ENCODE results near the gene THBS3. TPM values are rescaled to one million over a fixed set of nuclear protein-coding genes. Genes with fewer than 3 reads are reported as not detected.
A peak's percentile ranks its signal among the peaks of the same experiment; 100 is the strongest.
"Not testable (repeated sequence)": the region's sequence is repeated elsewhere in the genome, so short reads cannot be mapped to it uniquely, and the experiment has no call there.

Gene THBS3
- total RNA-seq, 1 donor from 2014 or later: 40.2 TPM

DNA sequence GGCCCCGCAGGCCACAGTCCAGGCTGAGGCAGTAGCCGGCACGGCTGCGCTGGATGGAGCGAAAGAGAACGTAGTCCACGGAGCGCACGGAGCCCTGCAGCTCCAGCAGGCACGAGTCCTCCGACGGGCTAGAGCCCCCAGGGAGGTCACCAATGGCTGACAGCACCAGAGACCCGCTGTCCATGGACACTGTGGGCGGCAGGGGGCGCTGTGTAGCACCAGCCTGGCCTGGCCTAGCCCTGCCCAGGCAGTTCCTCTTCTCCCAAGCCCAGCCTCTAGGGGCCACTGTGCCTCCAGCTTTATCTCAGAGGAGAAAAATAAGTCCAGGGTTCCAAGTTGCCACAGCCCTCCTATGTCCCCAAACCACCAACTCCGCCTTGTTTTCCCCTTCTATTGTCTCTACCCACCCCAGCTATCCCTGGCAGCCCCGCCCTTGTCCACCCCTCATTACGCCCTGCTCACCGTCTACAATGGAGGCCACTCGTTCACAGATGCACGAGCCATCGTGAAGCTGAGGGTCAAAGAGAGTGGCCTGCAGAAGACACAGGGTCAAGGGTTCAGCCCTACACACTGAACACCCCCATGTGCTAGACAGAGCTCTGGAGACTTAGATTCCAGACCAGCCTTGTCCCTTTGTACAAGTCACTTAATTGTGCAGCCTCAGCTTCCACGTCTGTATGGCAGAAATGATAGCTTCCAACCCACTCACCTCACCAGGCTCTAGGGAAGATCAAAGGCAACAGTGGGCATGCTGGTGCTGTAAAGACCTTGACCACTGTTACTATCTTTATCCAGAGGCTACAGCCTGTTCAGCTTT, 43.1 kb upstream of the THBS3 start:
- Histone ChIP-seq H3K4me3 (ENCODE audit: low read length in 3 of 3) (peak overlapping the region in 1 of 3 donors; percentile 65), H3K27me3 (ENCODE audit: control insufficient read depth in 3 of 3, insufficient read depth in 3 of 3, low read length in 3 of 3) (no peaks in the 10 kb centered on the region), H3K27ac (ENCODE audit: low read depth, low read length) (no peak overlapping the region), H3K9me3 (ENCODE audit: control insufficient read depth in 3 of 3, low read length in 3 of 3) (no peaks in the 10 kb centered on the region), H3K36me3 (ENCODE audit: control insufficient read depth in 3 of 3, insufficient read depth in 3 of 3, low read length in 3 of 3) (peaks cover 5 to 20% (median 11%) of the 10 kb centered on the region in 3 donors), H3K9ac (ENCODE audit: low read depth in 1 of 3, low read length in 3 of 3) (peak overlapping the region; percentile 63 to 73 (median 64)), H3K4me1 (ENCODE audit: control insufficient read depth in 3 of 3, insufficient read depth in 3 of 3, low read length in 3 of 3) (peaks cover 18 to 30% (median 25%) of the 10 kb centered on the region in 3 donors)

DNA sequence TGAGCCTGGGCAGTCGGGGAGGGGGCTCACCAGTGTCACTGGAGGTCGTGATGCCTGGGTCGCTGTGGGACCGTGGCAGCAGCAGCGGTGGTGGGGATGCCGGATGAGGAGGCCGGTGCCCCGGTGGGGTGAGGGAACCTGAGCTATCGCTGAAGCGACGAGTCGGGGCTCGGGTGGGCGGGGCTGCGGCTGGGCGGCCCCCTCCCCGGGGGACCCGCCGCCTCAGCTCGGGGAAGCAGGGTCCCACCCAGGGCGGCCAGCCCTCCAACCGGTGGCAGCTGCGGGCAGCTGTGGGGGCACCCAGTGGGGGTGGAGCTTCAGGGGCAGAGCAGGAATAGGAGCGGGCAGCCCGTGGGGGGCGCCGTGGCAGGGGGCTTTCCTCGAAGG, 42.5 kb upstream of the THBS3 start:
- H3K27ac ChIP-seq (ENCODE audit: low read depth, low read length): no peak overlapping the region
- H3K9ac ChIP-seq (ENCODE audit: low read depth in 1 of 3, low read length in 3 of 3): peak overlapping the region; percentile 63 to 73 (median 64)
- H3K4me3 ChIP-seq (ENCODE audit: low read length in 3 of 3): peak overlapping the region in 1 of 3 donors; percentile 65
- H3K27me3 ChIP-seq (ENCODE audit: control insufficient read depth in 3 of 3, insufficient read depth in 3 of 3, low read length in 3 of 3): no peaks in the 10 kb centered on the region
- peaks cover 15 to 31% (median 21%) of the 10 kb centered on the region in 3 donors for H3K4me1 ChIP-seq (ENCODE audit: control insufficient read depth in 3 of 3, insufficient read depth in 3 of 3, low read length in 3 of 3)
- peaks cover 5 to 20% (median 11%) of the 10 kb centered on the region in 3 donors for H3K36me3 ChIP-seq (ENCODE audit: control insufficient read depth in 3 of 3, insufficient read depth in 3 of 3, low read length in 3 of 3)
- no peaks in the 10 kb centered on the region for H3K9me3 ChIP-seq (ENCODE audit: control insufficient read depth in 3 of 3, low read length in 3 of 3)

DNA sequence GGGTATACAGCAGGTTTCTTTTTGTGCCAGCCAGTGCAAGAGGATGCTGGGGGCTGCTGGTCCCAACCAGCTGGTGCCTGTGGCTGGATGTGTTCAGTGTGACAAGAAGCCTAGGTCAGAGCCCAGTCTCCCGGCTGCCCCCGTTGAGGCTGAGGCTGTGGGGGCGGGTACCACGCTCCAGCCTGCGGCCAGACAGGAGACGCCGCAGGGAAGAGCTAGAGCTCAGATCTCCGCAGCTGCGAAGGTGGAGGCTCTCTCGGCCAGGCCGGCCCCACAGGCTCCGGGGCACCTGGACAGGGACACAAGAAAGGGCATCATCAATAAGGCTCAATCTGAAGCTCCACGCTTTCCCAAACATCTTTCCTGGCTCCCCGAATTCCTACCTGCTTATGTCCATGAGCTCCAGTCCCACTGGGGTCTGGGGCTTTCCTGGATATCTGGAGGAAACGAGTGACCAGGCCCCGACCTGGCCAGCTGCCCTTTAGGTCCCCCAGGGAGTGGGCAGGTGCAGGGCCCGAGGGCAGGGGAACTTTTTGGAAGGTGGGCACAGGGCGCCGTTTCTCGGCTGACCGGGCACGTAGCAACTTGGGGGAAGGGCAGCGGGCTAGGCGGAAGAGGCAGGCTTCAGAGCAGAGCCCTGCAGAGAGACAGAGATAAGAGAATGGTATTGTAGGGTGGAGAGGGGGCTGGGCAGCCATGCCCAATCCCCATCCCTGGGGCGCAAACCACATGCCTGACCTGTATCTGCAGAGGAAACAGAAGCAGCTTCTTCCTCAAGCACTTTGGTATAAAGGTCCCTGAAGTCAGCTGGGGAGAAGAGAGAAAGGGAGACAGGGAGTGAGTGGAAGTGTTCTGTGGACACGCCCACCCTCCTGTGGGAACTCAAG, 40.2 kb upstream of the THBS3 start:
- Histone ChIP-seq H3K27ac (ENCODE audit: low read depth, low read length) (no peak overlapping the region), H3K9me3 (ENCODE audit: control insufficient read depth in 3 of 3, low read length in 3 of 3) (no peaks in the 10 kb centered on the region), H3K9ac (ENCODE audit: low read depth in 1 of 3, low read length in 3 of 3) (no peak overlapping the region), H3K36me3 (ENCODE audit: control insufficient read depth in 3 of 3, insufficient read depth in 3 of 3, low read length in 3 of 3) (peaks cover 5 to 17% (median 11%) of the 10 kb centered on the region in 3 donors), H3K4me3 (ENCODE audit: low read length in 3 of 3) (no peak overlapping the region), H3K4me1 (ENCODE audit: control insufficient read depth in 3 of 3, insufficient read depth in 3 of 3, low read length in 3 of 3) (peaks cover 19 to 29% (median 20%) of the 10 kb centered on the region in 3 donors), H3K27me3 (ENCODE audit: control insufficient read depth in 3 of 3, insufficient read depth in 3 of 3, low read length in 3 of 3) (no peaks in the 10 kb centered on the region)

DNA sequence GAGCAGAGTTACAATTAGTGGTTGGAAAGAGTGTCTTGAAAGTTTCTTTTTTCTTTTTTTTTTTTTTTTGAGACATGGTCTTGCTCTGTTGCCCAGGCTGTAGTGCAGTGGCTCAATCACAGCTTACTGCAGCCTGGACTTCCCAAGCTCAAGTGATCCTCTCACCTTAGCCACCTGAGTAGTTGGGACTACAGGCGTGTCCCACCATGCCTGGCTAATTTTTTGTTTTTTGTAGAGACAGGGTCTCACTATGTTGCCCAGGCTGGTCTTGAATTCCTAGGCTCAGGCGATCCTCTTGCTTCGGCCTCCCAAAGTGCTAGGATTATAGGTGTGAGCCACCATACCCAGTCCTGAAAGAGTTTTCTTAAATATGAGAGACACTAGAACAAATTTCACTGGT, 39.1 kb upstream of the THBS3 start:
- peaks cover 5 to 17% (median 11%) of the 10 kb centered on the region in 3 donors for H3K36me3 ChIP-seq (ENCODE audit: control insufficient read depth in 3 of 3, insufficient read depth in 3 of 3, low read length in 3 of 3)
- not testable (repeated sequence) for H3K4me3 ChIP-seq (ENCODE audit: low read length in 3 of 3); H3K9ac ChIP-seq (ENCODE audit: low read depth in 1 of 3, low read length in 3 of 3); H3K27ac ChIP-seq (ENCODE audit: low read depth, low read length); H3K9me3 ChIP-seq (ENCODE audit: control insufficient read depth in 3 of 3, low read length in 3 of 3); H3K27me3 ChIP-seq (ENCODE audit: control insufficient read depth in 3 of 3, insufficient read depth in 3 of 3, low read length in 3 of 3)
- H3K4me1 ChIP-seq (ENCODE audit: control insufficient read depth in 3 of 3, insufficient read depth in 3 of 3, low read length in 3 of 3): peaks cover 21 to 34% (median 21%) of the 10 kb centered on the region in 3 donors

DNA sequence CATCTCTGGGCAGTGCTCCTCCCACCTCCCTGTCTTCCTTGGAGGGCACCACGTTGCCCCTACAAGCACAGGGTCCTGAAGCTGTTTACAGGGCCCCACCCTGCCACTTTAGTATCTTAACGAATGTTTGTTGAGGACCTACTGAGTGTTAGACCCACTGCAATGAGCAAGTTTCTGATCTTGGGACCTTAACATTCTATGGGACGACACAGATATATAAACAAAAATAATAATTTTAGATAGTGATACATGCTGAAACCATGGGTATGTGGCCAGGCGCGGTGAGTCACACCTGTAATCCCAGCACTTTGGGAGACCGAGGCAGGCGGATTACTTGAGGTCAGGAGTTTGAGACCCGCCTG, 37.4 kb upstream of the THBS3 start:
- Histone ChIP-seq H3K36me3 (ENCODE audit: control insufficient read depth in 3 of 3, insufficient read depth in 3 of 3, low read length in 3 of 3) (peaks cover 5 to 17% (median 11%) of the 10 kb centered on the region in 3 donors), H3K27me3 (ENCODE audit: control insufficient read depth in 3 of 3, insufficient read depth in 3 of 3, low read length in 3 of 3) (no peaks in the 10 kb centered on the region), H3K9ac (ENCODE audit: low read depth in 1 of 3, low read length in 3 of 3) (peak overlapping the region; percentile 71 to 88 (median 75)), H3K4me1 (ENCODE audit: control insufficient read depth in 3 of 3, insufficient read depth in 3 of 3, low read length in 3 of 3) (peaks cover 22 to 37% (median 22%) of the 10 kb centered on the region in 3 donors), H3K27ac (ENCODE audit: low read depth, low read length) (peak overlapping the region; percentile 82), H3K4me3 (ENCODE audit: low read length in 3 of 3) (peak overlapping the region; percentile 73 to 93 (median 86)), H3K9me3 (ENCODE audit: control insufficient read depth in 3 of 3, low read length in 3 of 3) (no peaks in the 10 kb centered on the region)

DNA sequence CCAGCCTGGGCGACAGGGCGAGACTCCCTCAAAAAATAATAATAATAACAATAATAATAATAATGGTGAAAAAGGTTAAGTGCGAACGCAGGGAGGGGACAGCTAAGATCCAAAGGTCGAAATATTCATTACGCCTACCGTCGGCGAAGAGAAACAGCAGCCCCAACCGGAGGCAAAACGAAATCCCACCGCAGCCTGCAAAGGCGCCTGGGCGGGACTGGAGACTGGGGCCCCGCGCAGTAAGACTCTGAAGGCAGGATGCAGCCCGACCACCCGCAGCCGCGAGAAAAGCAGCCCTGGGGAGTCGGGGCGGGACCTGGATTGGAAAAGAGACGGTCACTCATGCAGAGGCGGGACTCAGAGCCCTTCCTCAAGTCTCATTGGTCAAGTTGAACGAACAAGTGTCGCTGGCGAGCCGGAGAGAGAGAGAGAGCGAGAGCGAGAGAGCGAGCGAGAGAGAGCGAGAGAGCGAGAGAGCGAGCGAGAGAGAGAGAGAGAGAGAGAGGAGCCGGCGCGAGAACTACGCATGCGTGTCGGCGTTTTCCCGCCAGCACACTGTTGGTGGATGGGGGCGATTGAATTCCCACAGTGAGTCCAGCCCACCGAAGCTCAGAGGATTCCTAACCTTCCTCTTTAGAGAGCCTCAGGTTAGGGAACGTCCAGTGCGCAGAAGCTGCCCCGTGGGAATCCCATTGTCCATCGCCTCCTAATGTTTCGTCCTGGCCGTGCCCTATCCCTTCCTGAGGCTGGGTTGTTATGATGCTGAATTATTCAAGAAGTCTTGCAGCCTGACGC, 36.9 kb upstream of the THBS3 start:
- Histone ChIP-seq H3K9me3 (ENCODE audit: control insufficient read depth in 3 of 3, low read length in 3 of 3) (no peaks in the 10 kb centered on the region), H3K4me3 (ENCODE audit: low read length in 3 of 3) (peak overlapping the region; percentile 73 to 93 (median 86)), H3K27ac (ENCODE audit: low read depth, low read length) (peak overlapping the region; percentile 82), H3K4me1 (ENCODE audit: control insufficient read depth in 3 of 3, insufficient read depth in 3 of 3, low read length in 3 of 3) (peaks cover 22 to 37% (median 22%) of the 10 kb centered on the region in 3 donors), H3K9ac (ENCODE audit: low read depth in 1 of 3, low read length in 3 of 3) (peak overlapping the region; percentile 75 to 88 (median 84)), H3K27me3 (ENCODE audit: control insufficient read depth in 3 of 3, insufficient read depth in 3 of 3, low read length in 3 of 3) (no peaks in the 10 kb centered on the region), H3K36me3 (ENCODE audit: control insufficient read depth in 3 of 3, insufficient read depth in 3 of 3, low read length in 3 of 3) (peaks cover 5 to 17% (median 11%) of the 10 kb centered on the region in 3 donors)

DNA sequence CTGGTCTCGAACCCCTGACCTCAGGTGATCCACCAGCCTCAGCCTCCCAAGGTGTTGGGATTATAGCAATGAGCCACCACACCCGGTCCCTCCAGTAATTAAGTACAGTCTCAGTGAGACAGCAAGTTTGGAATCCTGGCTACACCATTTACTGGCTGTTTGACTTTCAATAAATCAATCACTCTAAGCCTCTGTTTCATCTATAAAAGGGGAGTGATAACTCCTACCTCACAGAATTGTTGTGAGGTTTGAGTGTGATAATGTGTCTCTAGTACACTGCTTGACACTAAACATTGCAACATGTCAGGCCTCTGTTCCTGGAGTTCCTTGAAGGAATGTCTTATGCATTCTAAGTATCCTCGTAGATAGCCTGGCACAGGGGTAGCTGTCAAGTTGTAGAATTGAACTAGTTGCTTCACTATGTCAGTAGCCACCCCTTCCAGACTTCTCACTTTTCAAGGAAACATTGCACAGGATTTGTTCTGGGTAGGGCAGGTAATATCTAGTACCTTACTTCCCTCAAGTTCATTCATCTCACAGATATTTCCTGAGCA, 35.2 kb upstream of the THBS3 start:
- peaks cover 5 to 10% (median 9%) of the 10 kb centered on the region in 3 donors for H3K36me3 ChIP-seq (ENCODE audit: control insufficient read depth in 3 of 3, insufficient read depth in 3 of 3, low read length in 3 of 3)
- H3K9ac ChIP-seq (ENCODE audit: low read depth in 1 of 3, low read length in 3 of 3): peak overlapping the region in 2 of 3 donors; percentile 75 to 88
- no peaks in the 10 kb centered on the region for H3K27me3 ChIP-seq (ENCODE audit: control insufficient read depth in 3 of 3, insufficient read depth in 3 of 3, low read length in 3 of 3)
- peaks cover 22 to 37% (median 22%) of the 10 kb centered on the region in 3 donors for H3K4me1 ChIP-seq (ENCODE audit: control insufficient read depth in 3 of 3, insufficient read depth in 3 of 3, low read length in 3 of 3)
- peak overlapping the region in 2 of 3 donors; percentile 86 to 93 for H3K4me3 ChIP-seq (ENCODE audit: low read length in 3 of 3)
- no peak overlapping the region for H3K27ac ChIP-seq (ENCODE audit: low read depth, low read length)
- H3K9me3 ChIP-seq (ENCODE audit: control insufficient read depth in 3 of 3, low read length in 3 of 3): no peaks in the 10 kb centered on the region

DNA sequence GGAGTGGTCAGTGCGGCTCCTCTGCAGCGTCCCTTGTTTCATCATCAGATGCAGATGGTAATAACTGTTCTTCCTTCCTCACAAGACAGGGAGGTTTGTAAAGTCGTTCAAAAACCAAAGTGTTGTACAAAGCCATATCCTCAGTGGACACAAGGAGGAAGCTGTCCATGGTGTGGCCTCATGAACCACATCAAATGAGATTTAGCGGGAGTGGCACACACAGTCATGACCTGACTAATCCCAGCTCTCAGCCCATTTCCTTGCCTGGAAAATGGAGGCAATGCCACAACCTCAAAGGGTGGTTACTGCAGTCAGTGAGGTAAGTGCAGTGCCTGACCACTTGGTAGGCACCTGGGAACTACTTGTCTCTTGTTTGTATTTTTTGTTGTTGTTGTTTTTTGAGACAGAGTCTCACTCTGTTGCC, 34.2 kb upstream of the THBS3 start:
- Histone ChIP-seq H3K4me3 (ENCODE audit: low read length in 3 of 3) (no peak overlapping the region), H3K9me3 (ENCODE audit: control insufficient read depth in 3 of 3, low read length in 3 of 3) (no peaks in the 10 kb centered on the region), H3K9ac (ENCODE audit: low read depth in 1 of 3, low read length in 3 of 3) (no peak overlapping the region), H3K27me3 (ENCODE audit: control insufficient read depth in 3 of 3, insufficient read depth in 3 of 3, low read length in 3 of 3) (no peaks in the 10 kb centered on the region), H3K36me3 (ENCODE audit: control insufficient read depth in 3 of 3, insufficient read depth in 3 of 3, low read length in 3 of 3) (peaks cover 0 to 7% (median 5%) of the 10 kb centered on the region in 3 donors), H3K27ac (ENCODE audit: low read depth, low read length) (no peak overlapping the region), H3K4me1 (ENCODE audit: control insufficient read depth in 3 of 3, insufficient read depth in 3 of 3, low read length in 3 of 3) (peaks cover 22 to 37% (median 22%) of the 10 kb centered on the region in 3 donors)

DNA sequence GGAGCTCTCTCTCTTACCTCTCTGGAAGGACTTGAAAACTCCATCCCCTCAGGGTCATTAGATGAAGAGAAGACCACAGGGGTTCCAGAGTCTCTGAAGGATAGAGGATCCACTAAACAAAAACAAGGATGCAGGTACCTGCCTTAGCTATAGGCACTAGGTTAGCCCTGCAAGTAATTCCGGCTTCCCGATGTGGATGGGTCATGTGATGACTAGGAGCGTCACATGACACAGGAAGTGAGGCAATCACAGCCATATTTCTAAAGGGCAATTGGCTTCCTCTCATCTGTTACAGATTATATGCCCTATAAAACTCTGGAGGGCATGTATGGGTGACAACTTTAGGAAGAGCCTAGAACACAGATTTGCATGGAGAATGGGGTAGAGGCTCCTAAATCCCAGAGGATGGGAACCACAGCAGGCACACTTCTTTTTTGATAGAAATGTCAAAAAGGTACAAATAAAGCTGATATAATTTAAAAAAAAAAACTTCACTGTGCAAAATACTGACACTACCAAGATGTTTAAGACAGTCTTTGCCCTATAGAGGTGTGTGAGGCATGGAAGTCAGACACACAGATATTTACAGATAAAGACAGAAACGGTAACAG, 33.5 kb upstream of the THBS3 start:
- Histone ChIP-seq H3K4me3 (ENCODE audit: low read length in 3 of 3) (peak overlapping the region; percentile 56 to 78 (median 68)), H3K27ac (ENCODE audit: low read depth, low read length) (no peak overlapping the region), H3K4me1 (ENCODE audit: control insufficient read depth in 3 of 3, insufficient read depth in 3 of 3, low read length in 3 of 3) (peaks cover 22 to 37% (median 22%) of the 10 kb centered on the region in 3 donors), H3K9me3 (ENCODE audit: control insufficient read depth in 3 of 3, low read length in 3 of 3) (no peaks in the 10 kb centered on the region), H3K36me3 (ENCODE audit: control insufficient read depth in 3 of 3, insufficient read depth in 3 of 3, low read length in 3 of 3) (peaks cover 4 to 14% (median 10%) of the 10 kb centered on the region in 3 donors), H3K9ac (ENCODE audit: low read depth in 1 of 3, low read length in 3 of 3) (peak overlapping the region in 1 of 3 donors; percentile 54), H3K27me3 (ENCODE audit: control insufficient read depth in 3 of 3, insufficient read depth in 3 of 3, low read length in 3 of 3) (no peaks in the 10 kb centered on the region)
